ENCODE measurements around the gene RAB11A.

DNA sequence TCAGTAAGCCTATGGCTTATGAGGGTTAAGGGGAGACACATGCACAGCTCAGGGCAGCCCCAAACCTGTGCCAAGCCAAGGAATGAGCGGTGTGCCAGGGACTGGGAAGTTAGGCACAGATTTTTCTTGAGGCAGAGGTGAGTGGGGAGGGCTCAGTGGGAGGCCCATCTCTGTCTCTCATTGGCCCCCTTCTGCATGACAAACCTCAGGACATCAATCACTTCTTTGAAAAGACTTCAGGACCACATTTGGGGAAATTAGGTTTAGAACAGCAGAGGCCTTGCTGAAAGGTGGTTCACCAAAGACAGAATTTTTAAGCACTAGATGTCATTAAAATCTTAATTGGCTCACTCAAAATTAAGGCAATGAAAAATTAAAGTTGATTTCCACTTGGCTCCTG lies 57.2 kb downstream of the RAB11A start:
- TF ChIP-seq POLR2AphosphoS5 (IDR thresholded peaks at IDR 0.05), result no peak
- TF ChIP-seq, protein P1, sequence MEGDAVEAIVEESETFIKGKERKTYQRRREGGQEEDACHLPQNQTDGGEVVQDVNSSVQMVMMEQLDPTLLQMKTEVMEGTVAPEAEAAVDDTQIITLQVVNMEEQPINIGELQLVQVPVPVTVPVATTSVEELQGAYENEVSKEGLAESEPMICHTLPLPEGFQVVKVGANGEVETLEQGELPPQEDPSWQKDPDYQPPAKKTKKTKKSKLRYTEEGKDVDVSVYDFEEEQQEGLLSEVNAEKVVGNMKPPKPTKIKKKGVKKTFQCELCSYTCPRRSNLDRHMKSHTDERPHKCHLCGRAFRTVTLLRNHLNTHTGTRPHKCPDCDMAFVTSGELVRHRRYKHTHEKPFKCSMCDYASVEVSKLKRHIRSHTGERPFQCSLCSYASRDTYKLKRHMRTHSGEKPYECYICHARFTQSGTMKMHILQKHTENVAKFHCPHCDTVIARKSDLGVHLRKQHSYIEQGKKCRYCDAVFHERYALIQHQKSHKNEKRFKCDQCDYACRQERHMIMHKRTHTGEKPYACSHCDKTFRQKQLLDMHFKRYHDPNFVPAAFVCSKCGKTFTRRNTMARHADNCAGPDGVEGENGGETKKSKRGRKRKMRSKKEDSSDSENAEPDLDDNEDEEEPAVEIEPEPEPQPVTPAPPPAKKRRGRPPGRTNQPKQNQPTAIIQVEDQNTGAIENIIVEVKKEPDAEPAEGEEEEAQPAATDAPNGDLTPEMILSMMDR (IDR thresholded peaks at IDR 0.05), result no peak
- no peak for TF ChIP-seq POLR2A (IDR thresholded peaks at IDR 0.05)
- no peak for TF ChIP-seq EP300 (IDR thresholded peaks at IDR 0.05)
